Activated naive CD4-positive, alpha-beta T cell treated with anti-CD3 and anti-CD28 coated beads, Interleukin-2, amount 50 U/mL, for 24 hours (primary cell): ENCODE measurements around the gene ASIC1.
"Not testable (repeated sequence)": the region's sequence is repeated elsewhere in the genome, so short reads cannot be mapped to it uniquely, and the experiment has no call there.

Experiments
- H3K27ac Mint-ChIP-seq: one replicate; pipeline ENCODE4 v1.8.0; 2021; ENCODE audit warnings: mild to moderate bottlenecking, mixed read lengths
- H3K27me3 Mint-ChIP-seq: one replicate; pipeline ENCODE4 v1.8.0; 2021; ENCODE audit warnings: mixed read lengths
- H3K36me3 Mint-ChIP-seq: one replicate; pipeline ENCODE4 v1.8.0; 2021; ENCODE audit warnings: mixed read lengths
- H3K4me1 Mint-ChIP-seq: one replicate; pipeline ENCODE4 v1.8.0; 2021; ENCODE audit warnings: mixed read lengths
- H3K4me3 Mint-ChIP-seq: one replicate; pipeline ENCODE4 v1.8.0; 2021; ENCODE audit warnings: mild to moderate bottlenecking, mixed read lengths
- H3K9me3 Mint-ChIP-seq: one replicate; pipeline ENCODE4 v1.8.0; 2021; ENCODE audit warnings: mixed read lengths

The ASIC1 gene

GRCh38 chr12:50084409-50084774, 27.0 kb downstream of the ASIC1 start:
- H3K27me3 Mint-ChIP-seq, H3K36me3 Mint-ChIP-seq, H3K9me3 Mint-ChIP-seq: not testable (repeated sequence)
- peaks cover 43% of the 10 kb centered on the region for H3K4me1 Mint-ChIP-seq
- peak overlapping the region; percentile 93 for H3K4me3 Mint-ChIP-seq
- peak overlapping the region; percentile 95 for H3K27ac Mint-ChIP-seq

GRCh38 chr12:50084775-50085614, 27.6 kb downstream of the ASIC1 start, which contains the start of gene SMARCD1:
Gene SMARCD1, plus strand, starts transcription at chr12:50085342. Its CDS starts 28 bp downstream, at chr12:50085370.
- no peaks in the 10 kb centered on the region for H3K36me3 Mint-ChIP-seq
- H3K4me3 Mint-ChIP-seq, result peak within 1 kb of the TSS; percentile 93
- H3K4me1 Mint-ChIP-seq, result peaks cover 43% of the 10 kb centered on the region
- no peaks in the 10 kb centered on the region for H3K27me3 Mint-ChIP-seq
- peak within 1 kb of the TSS; percentile 95 for H3K27ac Mint-ChIP-seq
- no peaks in the 10 kb centered on the region for H3K9me3 Mint-ChIP-seq

- H3K4me3 Mint-ChIP-seq, result peak overlapping the region; percentile 88
- no peaks in the 10 kb centered on the region for H3K9me3 Mint-ChIP-seq
- no peaks in the 10 kb centered on the region for H3K36me3 Mint-ChIP-seq
- H3K27me3 Mint-ChIP-seq, result no peaks in the 10 kb centered on the region
- peaks cover 43% of the 10 kb centered on the region for H3K4me1 Mint-ChIP-seq
- peak overlapping the region; percentile 53 for H3K27ac Mint-ChIP-seq
Measured at GRCh38 chr12:50085615-50086072, 28.2 kb downstream of the ASIC1 start.

- Mint-ChIP-seq H3K27ac (peak overlapping the region; percentile 53), H3K9me3 (no peaks in the 10 kb centered on the region), H3K27me3 (no peaks in the 10 kb centered on the region), H3K36me3 (no peaks in the 10 kb centered on the region), H3K4me1 (peaks cover 43% of the 10 kb centered on the region), H3K4me3 (peak overlapping the region; percentile 88)
Measured at GRCh38 chr12:50086148-50086547, 28.8 kb downstream of the ASIC1 start.

- Mint-ChIP-seq H3K9me3 (no peaks in the 10 kb centered on the region), H3K4me1 (peaks cover 42% of the 10 kb centered on the region), H3K4me3 (no peak overlapping the region), H3K36me3 (peaks cover 2% of the 10 kb centered on the region), H3K27me3 (no peaks in the 10 kb centered on the region), H3K27ac (no peak overlapping the region)
Measured at GRCh38 chr12:50087151-50087550, 29.8 kb downstream of the ASIC1 start.

- Mint-ChIP-seq H3K4me1 (peaks cover 39% of the 10 kb centered on the region), H3K9me3 (no peaks in the 10 kb centered on the region), H3K36me3 (peaks cover 2% of the 10 kb centered on the region), H3K4me3 (peak overlapping the region; percentile 12), H3K27ac (no peak overlapping the region), H3K27me3 (no peaks in the 10 kb centered on the region)
Measured at GRCh38 chr12:50087995-50088394, 30.6 kb downstream of the ASIC1 start.

GRCh38 chr12:50088577-50089335, 31.4 kb downstream of the ASIC1 start:
- Mint-ChIP-seq H3K4me1 (peaks cover 34% of the 10 kb centered on the region), H3K36me3 (peaks cover 2% of the 10 kb centered on the region), H3K9me3 (no peaks in the 10 kb centered on the region), H3K27ac (peak overlapping the region; percentile 56), H3K27me3 (no peaks in the 10 kb centered on the region), H3K4me3 (peak overlapping the region; percentile 12)

GRCh38 chr12:50089730-50090129, 32.3 kb downstream of the ASIC1 start:
- Mint-ChIP-seq H3K36me3 (peaks cover 3% of the 10 kb centered on the region), H3K4me3 (no peak overlapping the region), H3K27me3 (no peaks in the 10 kb centered on the region), H3K9me3 (no peaks in the 10 kb centered on the region), H3K4me1 (peaks cover 33% of the 10 kb centered on the region), H3K27ac (no peak overlapping the region)

- Mint-ChIP-seq H3K4me1 (peaks cover 30% of the 10 kb centered on the region), H3K36me3 (peaks cover 5% of the 10 kb centered on the region), H3K27ac (no peak overlapping the region), H3K4me3 (no peak overlapping the region), H3K27me3 (no peaks in the 10 kb centered on the region), H3K9me3 (no peaks in the 10 kb centered on the region)
Measured at GRCh38 chr12:50090391-50090790, 33.0 kb downstream of the ASIC1 start.

GRCh38 chr12:50097952-50098351, 40.6 kb downstream of the ASIC1 start:
- Mint-ChIP-seq H3K27ac (no peak overlapping the region), H3K4me1 (no peaks in the 10 kb centered on the region), H3K4me3 (no peak overlapping the region), H3K9me3 (no peaks in the 10 kb centered on the region), H3K36me3 (peaks cover 19% of the 10 kb centered on the region), H3K27me3 (no peaks in the 10 kb centered on the region)

- Mint-ChIP-seq H3K27ac (no peak overlapping the region), H3K4me1 (peaks cover 3% of the 10 kb centered on the region), H3K27me3 (no peaks in the 10 kb centered on the region), H3K9me3 (no peaks in the 10 kb centered on the region), H3K36me3 (peaks cover 18% of the 10 kb centered on the region), H3K4me3 (no peak overlapping the region)
Measured at GRCh38 chr12:50099302-50100008, 42.1 kb downstream of the ASIC1 start.

GRCh38 chr12:50100561-50100960, 43.2 kb downstream of the ASIC1 start:
- peaks cover 3% of the 10 kb centered on the region for H3K4me1 Mint-ChIP-seq
- no peak overlapping the region for H3K4me3 Mint-ChIP-seq
- no peak overlapping the region for H3K27ac Mint-ChIP-seq
- peaks cover 14% of the 10 kb centered on the region for H3K36me3 Mint-ChIP-seq
- no peaks in the 10 kb centered on the region for H3K9me3 Mint-ChIP-seq
- no peaks in the 10 kb centered on the region for H3K27me3 Mint-ChIP-seq

- Mint-ChIP-seq H3K4me1 (peaks cover 3% of the 10 kb centered on the region), H3K27ac (peak overlapping the region; percentile 23), H3K36me3 (peaks cover 8% of the 10 kb centered on the region), H3K27me3 (no peaks in the 10 kb centered on the region), H3K9me3 (no peaks in the 10 kb centered on the region), H3K4me3 (no peak overlapping the region)
Measured at GRCh38 chr12:50101663-50102062, 44.3 kb downstream of the ASIC1 start.

- H3K27ac Mint-ChIP-seq, result no peak overlapping the region
- H3K4me3 Mint-ChIP-seq, result no peak overlapping the region
- H3K36me3 Mint-ChIP-seq, result peaks cover 6% of the 10 kb centered on the region
- H3K9me3 Mint-ChIP-seq, result no peaks in the 10 kb centered on the region
- no peaks in the 10 kb centered on the region for H3K27me3 Mint-ChIP-seq
- peaks cover 3% of the 10 kb centered on the region for H3K4me1 Mint-ChIP-seq
Measured at GRCh38 chr12:50102131-50102531, 44.7 kb downstream of the ASIC1 start.

- peaks cover 5% of the 10 kb centered on the region for H3K36me3 Mint-ChIP-seq
- no peak overlapping the region for H3K4me3 Mint-ChIP-seq
- H3K27ac Mint-ChIP-seq, result no peak overlapping the region
- peaks cover 3% of the 10 kb centered on the region for H3K4me1 Mint-ChIP-seq
- no peaks in the 10 kb centered on the region for H3K9me3 Mint-ChIP-seq
- H3K27me3 Mint-ChIP-seq, result no peaks in the 10 kb centered on the region
Measured at GRCh38 chr12:50102646-50103309, 45.4 kb downstream of the ASIC1 start.
